ENCODE results near the gene DMTF1.

DMTF1 gene

GRCh38 chr7:87107949-87108776 is 44.1 kb upstream of the DMTF1 start:
- peaks cover 1% of the 10 kb centered on the region for H3K9me3 ChIP-seq (ENCODE audit: control insufficient read depth, low read length)
- no peak overlapping the region for H3K9ac ChIP-seq (ENCODE audit: low read length)
- H2BK15ac ChIP-seq (ENCODE audit: low read depth, poor library complexity, severe bottlenecking): no peak overlapping the region
- no peak overlapping the region for H4K8ac ChIP-seq (ENCODE audit: low read length)
- no peak for DNase-seq
- no peak overlapping the region for H2AFZ ChIP-seq (ENCODE audit: low read depth, low read length)
- no peak overlapping the region for H2BK12ac ChIP-seq (ENCODE audit: low read length in 2 of 2)
- no peak overlapping the region for H3K23ac ChIP-seq (ENCODE audit: low read length in 2 of 2)
- WGBS: 84% methylated on average over 6 of the region's 6 CpGs
- no peak overlapping the region for H4K91ac ChIP-seq (ENCODE audit: low read length)
- no peak overlapping the region for H3K18ac ChIP-seq (ENCODE audit: low read depth in 1 of 2, low read length in 2 of 2)
- H3K14ac ChIP-seq (ENCODE audit: low read length in 2 of 2): no peak overlapping the region
- no peaks in the 10 kb centered on the region for H3K79me1 ChIP-seq (replicated peaks; ENCODE audit: low read length, poor library complexity, severe bottlenecking)
- no peaks in the 10 kb centered on the region for H3K27me3 ChIP-seq (ENCODE audit: control insufficient read depth in 1 of 2, insufficient read depth in 1 of 2, low read length in 2 of 2)
- no peak overlapping the region for H2AK5ac ChIP-seq (ENCODE audit: low read length, severe bottlenecking)
- no peak overlapping the region for H2BK5ac ChIP-seq (ENCODE audit: low read depth, low read length, poor library complexity, severe bottlenecking)
- H2BK120ac ChIP-seq (ENCODE audit: low read depth, low read length): no peak overlapping the region
- H3K27ac ChIP-seq (ENCODE audit: low read length, poor library complexity, severe bottlenecking): no peak overlapping the region
- no peak overlapping the region for H3K4me2 ChIP-seq (ENCODE audit: low read length, poor library complexity, severe bottlenecking)
- no peak overlapping the region for H3K4me3 ChIP-seq (ENCODE audit: insufficient read depth in 1 of 2, low read depth in 1 of 2, low read length in 2 of 2)
- H3K36me3 ChIP-seq (ENCODE audit: control insufficient read depth in 1 of 2, insufficient read depth in 2 of 2, low read depth in 1 of 2, low read length in 2 of 2): no peaks in the 10 kb centered on the region
- H3K4ac ChIP-seq (ENCODE audit: low read depth in 1 of 2, low read length in 2 of 2): no peak overlapping the region
- H3K4me1 ChIP-seq (ENCODE audit: control insufficient read depth, insufficient read depth, low read depth, low read length): no peaks in the 10 kb centered on the region

- no peak overlapping the region for H2AFZ ChIP-seq (ENCODE audit: low read depth, low read length)
- H3K4me2 ChIP-seq (ENCODE audit: low read length, poor library complexity, severe bottlenecking): no peak overlapping the region
- no peaks in the 10 kb centered on the region for H3K36me3 ChIP-seq (ENCODE audit: control insufficient read depth in 1 of 2, insufficient read depth in 2 of 2, low read depth in 1 of 2, low read length in 2 of 2)
- H2BK15ac ChIP-seq (ENCODE audit: low read depth, poor library complexity, severe bottlenecking): no peak overlapping the region
- H3K9me3 ChIP-seq (ENCODE audit: control insufficient read depth, low read length): peaks cover 6% of the 10 kb centered on the region
- no peak overlapping the region for H3K14ac ChIP-seq (ENCODE audit: low read length in 2 of 2)
- H3K9ac ChIP-seq (ENCODE audit: low read length): no peak overlapping the region
- H3K79me1 ChIP-seq (replicated peaks; ENCODE audit: low read length, poor library complexity, severe bottlenecking): no peaks in the 10 kb centered on the region
- H3K4me1 ChIP-seq (ENCODE audit: control insufficient read depth, insufficient read depth, low read depth, low read length): no peaks in the 10 kb centered on the region
- no peak overlapping the region for H4K91ac ChIP-seq (ENCODE audit: low read length)
- no peak overlapping the region for H2BK5ac ChIP-seq (ENCODE audit: low read depth, low read length, poor library complexity, severe bottlenecking)
- H2BK12ac ChIP-seq (ENCODE audit: low read length in 2 of 2): no peak overlapping the region
- no peak overlapping the region for H3K4ac ChIP-seq (ENCODE audit: low read depth in 1 of 2, low read length in 2 of 2)
- no peak overlapping the region for H2AK5ac ChIP-seq (ENCODE audit: low read length, severe bottlenecking)
- no peak overlapping the region for H3K18ac ChIP-seq (ENCODE audit: low read depth in 1 of 2, low read length in 2 of 2)
- peak; percentile 82 for DNase-seq
- no peak overlapping the region for H3K23ac ChIP-seq (ENCODE audit: low read length in 2 of 2)
- WGBS: 21% methylated on average over 2 of the region's 2 CpGs
- H3K4me3 ChIP-seq (ENCODE audit: insufficient read depth in 1 of 2, low read depth in 1 of 2, low read length in 2 of 2): no peak overlapping the region
- H3K27me3 ChIP-seq (ENCODE audit: control insufficient read depth in 1 of 2, insufficient read depth in 1 of 2, low read length in 2 of 2): no peaks in the 10 kb centered on the region
- no peak overlapping the region for H2BK120ac ChIP-seq (ENCODE audit: low read depth, low read length)
- H3K27ac ChIP-seq (ENCODE audit: low read length, poor library complexity, severe bottlenecking): no peak overlapping the region
- H4K8ac ChIP-seq (ENCODE audit: low read length): no peak overlapping the region
Observed at GRCh38 chr7:87110778-87111177, 41.5 kb upstream of the DMTF1 start.

- DNase-seq: no peak
- Histone ChIP-seq H3K27ac (ENCODE audit: low read length, poor library complexity, severe bottlenecking) (no peak overlapping the region), H3K27me3 (ENCODE audit: control insufficient read depth in 1 of 2, insufficient read depth in 1 of 2, low read length in 2 of 2) (no peaks in the 10 kb centered on the region), H4K8ac (ENCODE audit: low read length) (no peak overlapping the region), H3K4me3 (ENCODE audit: insufficient read depth in 1 of 2, low read depth in 1 of 2, low read length in 2 of 2) (no peak overlapping the region), H2BK5ac (ENCODE audit: low read depth, low read length, poor library complexity, severe bottlenecking) (no peak overlapping the region), H3K23ac (ENCODE audit: low read length in 2 of 2) (no peak overlapping the region), H3K9me3 (ENCODE audit: control insufficient read depth, low read length) (peaks cover 6% of the 10 kb centered on the region), H3K4me1 (ENCODE audit: control insufficient read depth, insufficient read depth, low read depth, low read length) (no peaks in the 10 kb centered on the region), H2BK12ac (ENCODE audit: low read length in 2 of 2) (no peak overlapping the region), H2AFZ (ENCODE audit: low read depth, low read length) (no peak overlapping the region), H2AK5ac (ENCODE audit: low read length, severe bottlenecking) (no peak overlapping the region), H3K18ac (ENCODE audit: low read depth in 1 of 2, low read length in 2 of 2) (no peak overlapping the region), H3K9ac (ENCODE audit: low read length) (no peak overlapping the region), H3K36me3 (ENCODE audit: control insufficient read depth in 1 of 2, insufficient read depth in 2 of 2, low read depth in 1 of 2, low read length in 2 of 2) (no peaks in the 10 kb centered on the region), H2BK120ac (ENCODE audit: low read depth, low read length) (no peak overlapping the region), H3K4ac (ENCODE audit: low read depth in 1 of 2, low read length in 2 of 2) (no peak overlapping the region), H3K4me2 (ENCODE audit: low read length, poor library complexity, severe bottlenecking) (no peak overlapping the region), H3K14ac (ENCODE audit: low read length in 2 of 2) (no peak overlapping the region), H3K79me1 (replicated peaks; ENCODE audit: low read length, poor library complexity, severe bottlenecking) (no peaks in the 10 kb centered on the region), H4K91ac (ENCODE audit: low read length) (no peak overlapping the region), H2BK15ac (ENCODE audit: low read depth, poor library complexity, severe bottlenecking) (no peak overlapping the region)
- WGBS: 60% methylated on average over 3 of the region's 3 CpGs
Observed at GRCh38 chr7:87111877-87112276, 40.4 kb upstream of the DMTF1 start.

GRCh38 chr7:87113077-87113476 is 39.2 kb upstream of the DMTF1 start:
- H2AK5ac ChIP-seq (ENCODE audit: low read length, severe bottlenecking): no peak overlapping the region
- H3K4me3 ChIP-seq (ENCODE audit: insufficient read depth in 1 of 2, low read depth in 1 of 2, low read length in 2 of 2): no peak overlapping the region
- 84% methylated on average over 1 of the region's 1 CpG for WGBS
- no peak overlapping the region for H3K14ac ChIP-seq (ENCODE audit: low read length in 2 of 2)
- H2BK15ac ChIP-seq (ENCODE audit: low read depth, poor library complexity, severe bottlenecking): no peak overlapping the region
- H3K27ac ChIP-seq (ENCODE audit: low read length, poor library complexity, severe bottlenecking): no peak overlapping the region
- no peak overlapping the region for H3K9ac ChIP-seq (ENCODE audit: low read length)
- no peak overlapping the region for H2BK12ac ChIP-seq (ENCODE audit: low read length in 2 of 2)
- no peaks in the 10 kb centered on the region for H3K79me1 ChIP-seq (replicated peaks; ENCODE audit: low read length, poor library complexity, severe bottlenecking)
- no peak overlapping the region for H2BK5ac ChIP-seq (ENCODE audit: low read depth, low read length, poor library complexity, severe bottlenecking)
- H2AFZ ChIP-seq (ENCODE audit: low read depth, low read length): no peak overlapping the region
- no peaks in the 10 kb centered on the region for H3K36me3 ChIP-seq (ENCODE audit: control insufficient read depth in 1 of 2, insufficient read depth in 2 of 2, low read depth in 1 of 2, low read length in 2 of 2)
- H4K8ac ChIP-seq (ENCODE audit: low read length): no peak overlapping the region
- H3K18ac ChIP-seq (ENCODE audit: low read depth in 1 of 2, low read length in 2 of 2): no peak overlapping the region
- H2BK120ac ChIP-seq (ENCODE audit: low read depth, low read length): no peak overlapping the region
- peaks cover 6% of the 10 kb centered on the region for H3K9me3 ChIP-seq (ENCODE audit: control insufficient read depth, low read length)
- no peak overlapping the region for H4K91ac ChIP-seq (ENCODE audit: low read length)
- no peaks in the 10 kb centered on the region for H3K4me1 ChIP-seq (ENCODE audit: control insufficient read depth, insufficient read depth, low read depth, low read length)
- H3K4me2 ChIP-seq (ENCODE audit: low read length, poor library complexity, severe bottlenecking): no peak overlapping the region
- no peak overlapping the region for H3K23ac ChIP-seq (ENCODE audit: low read length in 2 of 2)
- H3K4ac ChIP-seq (ENCODE audit: low read depth in 1 of 2, low read length in 2 of 2): no peak overlapping the region
- DNase-seq: no peak
- no peaks in the 10 kb centered on the region for H3K27me3 ChIP-seq (ENCODE audit: control insufficient read depth in 1 of 2, insufficient read depth in 1 of 2, low read length in 2 of 2)

Data from mesenchymal stem cell (in vitro differentiated cells and primary cell).